HepG2 (cell line): ENCODE measurements around the gene LENEP. TPM values are rescaled to one million over a fixed set of nuclear protein-coding genes. Genes with fewer than 3 reads are reported as not detected.

Experiments
- CCAR2 ChIP-seq: fragments of 200-400 bp; formaldehyde crosslinking; optimal IDR thresholded peaks from 2 replicates; pipeline ENCODE3; 2018; ENCODE audit warnings: low read depth, mild to moderate bottlenecking, low read length, moderate library complexity
- DPF2 ChIP-seq: sonication (generic); formaldehyde crosslinking; IDR thresholded peaks from 2 replicates; pipeline ENCODE4 v1.4.0; 2020; ENCODE audit warnings: mild to moderate bottlenecking, low read depth, missing genetic modification reagents, borderline replicate concordance
- ETV5 ChIP-seq: IDR thresholded peaks from 2 replicates; pipeline ENCODE4 v1.6.1; 2018; ENCODE audit warnings: missing biosample characterization, missing genetic modification reagents, inconsistent platforms, borderline replicate concordance
- ETV6 ChIP-seq: sonication (generic); formaldehyde crosslinking; conservative IDR thresholded peaks from 2 replicates; pipeline ENCODE4 v1.4.0; 2020; ENCODE audit warnings: missing genetic modification reagents
- GZF1 ChIP-seq: sonication (generic); formaldehyde crosslinking; IDR thresholded peaks from 2 replicates; pipeline ENCODE4 v1.5.1; 2020; ENCODE audit warnings: mild to moderate bottlenecking, missing genetic modification reagents
- MYNN ChIP-seq: sonication (generic); formaldehyde crosslinking; IDR thresholded peaks from 2 replicates; pipeline ENCODE4 v1.4.0; 2020; ENCODE audit warnings: mild to moderate bottlenecking, low read depth, missing genetic modification reagents
- NFIC ChIP-seq: IDR thresholded peaks from 2 replicates; pipeline ENCODE4 v1.6.1; 2012; ENCODE audit warnings: mild to moderate bottlenecking, low read length, inconsistent platforms
- NFYB ChIP-seq: sonication (generic); formaldehyde crosslinking; IDR thresholded peaks from 2 replicates; pipeline ENCODE4 v1.4.0; 2020; ENCODE audit warnings: missing genetic modification reagents
- NONO ChIP-seq, 2 experiments: fragments of 450-650 bp in 1 of 2; sonication (generic) in 1 of 2; formaldehyde crosslinking in 1 of 2; IDR thresholded peaks in 1 of 2; conservative IDR thresholded peaks in 1 of 2; 2 replicates each; pipeline versions ENCODE4 v1.6.1 to v1.8.0; 2017 to 2022; ENCODE audit warnings: mild to moderate bottlenecking in 1 of 2, missing genetic modification reagents in 1 of 2, moderate library complexity in 1 of 2
- RAD21 ChIP-seq: fragments of 450-650 bp; formaldehyde crosslinking; IDR thresholded peaks from 2 replicates; pipeline ENCODE4 v1.5.0; 2020; ENCODE audit warnings: mild to moderate bottlenecking
- ZC3H13 ChIP-seq: sonication (generic); formaldehyde crosslinking; IDR thresholded peaks from 2 replicates; pipeline ENCODE4 v1.8.1; 2023; ENCODE audit warnings: mild to moderate bottlenecking, missing genetic modification reagents, moderate library complexity
- ZFP36 ChIP-seq: fragments of 150-350 bp; IDR thresholded peaks from 2 replicates; pipeline ENCODE4 v1.6.1; 2018; ENCODE audit warnings: borderline replicate concordance, low read length, low read depth; ENCODE audit not compliant: partially characterized antibody
- ZKSCAN8 ChIP-seq: IDR thresholded peaks from 2 replicates; pipeline ENCODE4 v1.6.1; 2016; ENCODE audit warnings: borderline replicate concordance, missing genetic modification reagents, missing compliant biosample characterization
- ZNF331 ChIP-seq: sonication (generic); formaldehyde crosslinking; IDR thresholded peaks from 2 replicates; pipeline ENCODE4 v1.4.0; 2020; ENCODE audit warnings: missing genetic modification reagents
- ZNF543 ChIP-seq: sonication (generic); formaldehyde crosslinking; IDR thresholded peaks from 2 replicates; pipeline ENCODE4 v1.4.0; 2020; ENCODE audit warnings: mild to moderate bottlenecking, missing genetic modification reagents
- ZNF619 ChIP-seq: sonication (generic); formaldehyde crosslinking; IDR thresholded peaks from 2 replicates; pipeline ENCODE4 v1.4.0; 2020; ENCODE audit warnings: mild to moderate bottlenecking, missing genetic modification reagents
- ZNF816 ChIP-seq: sonication (generic); formaldehyde crosslinking; IDR thresholded peaks from 2 replicates; pipeline ENCODE4 v1.8.0; 2022; ENCODE audit warnings: missing genetic modification reagents, mild to moderate bottlenecking, borderline replicate concordance
- ZSCAN25 ChIP-seq: sonication (generic); formaldehyde crosslinking; IDR thresholded peaks from 2 replicates; pipeline ENCODE4 v1.8.0; 2022; ENCODE audit warnings: mild to moderate bottlenecking, missing genetic modification reagents
- polyA plus RNA-seq, 8 experiments: library from polyadenylated mRNA; depleted of rRNA in 3 of 8; stranded (reverse) in 7 of 8; unstranded in 1 of 8; fragments of >200 nt; fragmentation: Illumina TruSeq in 4 of 8; extraction: Trizol in 4 of 8; gene quantifications; 2 replicates each; pipeline versions ENCODE4 v1.2.1 to v1.2.3, GENCODE V29; 2011 to 2016; ENCODE audit warnings: low read depth in 4 of 8, missing spikeins in 1 of 8, mixed read lengths in 1 of 8; ENCODE audit not compliant: insufficient read depth in 1 of 8
- total RNA-seq, 5 experiments: library from RNA; depleted of rRNA; stranded (reverse); fragments of >200 nt; fragmentation: Illumina TruSeq; extraction: Trizol; gene quantifications; 2 replicates each; pipeline ENCODE4 v1.2.3, GENCODE V29; 2016; ENCODE audit warnings: low read depth in 1 of 5
- TF ChIP-seq, protein P1 (sequence below): sonication (generic); formaldehyde crosslinking; IDR thresholded peaks from 2 replicates; pipeline ENCODE4 v1.4.0; 2020; ENCODE audit warnings: mild to moderate bottlenecking, low read depth, missing genetic modification reagents
- TF ChIP-seq, protein P2 (sequence below): sonication (generic); formaldehyde crosslinking; IDR thresholded peaks from 2 replicates; pipeline ENCODE4 v1.5.1; 2020; ENCODE audit warnings: mild to moderate bottlenecking, missing genetic modification reagents, borderline replicate concordance
- TF ChIP-seq, protein P3 (sequence below): sonication (generic); formaldehyde crosslinking; IDR thresholded peaks from 2 replicates; pipeline ENCODE4 v1.9.0; 2021; ENCODE audit warnings: missing genetic modification reagents, borderline replicate concordance

The LENEP gene
- total and polyA plus RNA-seq, 2 of the 13 experiments (the other 11 are each of a cell fraction or from before 2014, with no cell fraction given): 0.29 TPM; not detected in 1

DNA sequence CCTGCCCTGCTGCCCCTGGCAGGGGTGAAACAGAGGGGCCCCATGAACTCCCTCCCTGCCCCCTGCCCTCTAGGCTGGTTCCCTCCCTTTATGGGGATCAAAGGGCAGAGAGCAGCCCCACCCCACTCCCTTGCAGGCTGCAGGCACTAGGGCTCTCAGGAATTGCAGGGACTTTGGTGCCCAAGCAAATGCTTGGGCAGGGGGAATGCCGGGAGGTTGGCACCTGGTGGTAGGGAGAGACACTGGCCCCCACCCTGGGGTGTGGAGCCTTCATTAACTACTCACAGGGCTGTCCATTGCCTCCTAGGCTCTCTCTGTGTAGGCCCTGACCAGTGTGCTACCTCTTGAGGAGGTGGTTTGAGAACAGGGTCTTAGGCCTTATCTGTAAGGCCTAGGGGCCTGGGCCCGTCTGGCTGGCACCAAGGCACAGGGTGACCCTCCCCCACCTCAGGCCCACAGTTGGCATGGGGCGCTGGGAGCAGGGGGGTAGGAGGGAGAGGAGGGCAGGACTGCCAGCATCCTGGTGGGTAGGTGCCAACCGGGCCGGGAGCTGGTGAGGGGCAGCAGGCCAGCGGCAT is 14.0 kb downstream of the LENEP start (continued):
- TF ChIP-seq, protein P1, sequence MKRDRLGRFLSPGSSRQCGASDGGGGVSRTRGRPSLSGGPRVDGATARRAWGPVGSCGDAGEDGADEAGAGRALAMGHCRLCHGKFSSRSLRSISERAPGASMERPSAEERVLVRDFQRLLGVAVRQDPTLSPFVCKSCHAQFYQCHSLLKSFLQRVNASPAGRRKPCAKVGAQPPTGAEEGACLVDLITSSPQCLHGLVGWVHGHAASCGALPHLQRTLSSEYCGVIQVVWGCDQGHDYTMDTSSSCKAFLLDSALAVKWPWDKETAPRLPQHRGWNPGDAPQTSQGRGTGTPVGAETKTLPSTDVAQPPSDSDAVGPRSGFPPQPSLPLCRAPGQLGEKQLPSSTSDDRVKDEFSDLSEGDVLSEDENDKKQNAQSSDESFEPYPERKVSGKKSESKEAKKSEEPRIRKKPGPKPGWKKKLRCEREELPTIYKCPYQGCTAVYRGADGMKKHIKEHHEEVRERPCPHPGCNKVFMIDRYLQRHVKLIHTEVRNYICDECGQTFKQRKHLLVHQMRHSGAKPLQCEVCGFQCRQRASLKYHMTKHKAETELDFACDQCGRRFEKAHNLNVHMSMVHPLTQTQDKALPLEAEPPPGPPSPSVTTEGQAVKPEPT (CRISPR knock-in tag): peak; percentile 43; the same call in 1 of the 2 replicates
- TF ChIP-seq GZF1 (CRISPR knock-in tag) (no peak), ZFP36 (no peak), CCAR2 (no peak), ZNF331 (CRISPR knock-in tag) (no peak), ZSCAN25 (CRISPR knock-in tag) (peak; percentile 98), NFIC (no peak), ZC3H13 (CRISPR knock-in tag) (no peak), ZNF543 (CRISPR knock-in tag) (no peak), ZKSCAN8 (CRISPR knock-in tag) (no peak), ETV5 (CRISPR knock-in tag) (no peak), ZNF619 (CRISPR knock-in tag) (no peak), MYNN (CRISPR knock-in tag) (no peak), ETV6 (CRISPR knock-in tag) (no peak), DPF2 (CRISPR knock-in tag) (no peak), NONO (IDR thresholded peaks at IDR 0.05) (no peak), NONO (CRISPR knock-in tag; conservative IDR thresholded peaks at IDR 0.05) (peak; percentile 49; the same call in 1 of the 2 replicates), NFYB (no peak), ZNF816 (no peak), RAD21 (CRISPR knock-in tag) (no peak)
- TF ChIP-seq, protein P2, sequence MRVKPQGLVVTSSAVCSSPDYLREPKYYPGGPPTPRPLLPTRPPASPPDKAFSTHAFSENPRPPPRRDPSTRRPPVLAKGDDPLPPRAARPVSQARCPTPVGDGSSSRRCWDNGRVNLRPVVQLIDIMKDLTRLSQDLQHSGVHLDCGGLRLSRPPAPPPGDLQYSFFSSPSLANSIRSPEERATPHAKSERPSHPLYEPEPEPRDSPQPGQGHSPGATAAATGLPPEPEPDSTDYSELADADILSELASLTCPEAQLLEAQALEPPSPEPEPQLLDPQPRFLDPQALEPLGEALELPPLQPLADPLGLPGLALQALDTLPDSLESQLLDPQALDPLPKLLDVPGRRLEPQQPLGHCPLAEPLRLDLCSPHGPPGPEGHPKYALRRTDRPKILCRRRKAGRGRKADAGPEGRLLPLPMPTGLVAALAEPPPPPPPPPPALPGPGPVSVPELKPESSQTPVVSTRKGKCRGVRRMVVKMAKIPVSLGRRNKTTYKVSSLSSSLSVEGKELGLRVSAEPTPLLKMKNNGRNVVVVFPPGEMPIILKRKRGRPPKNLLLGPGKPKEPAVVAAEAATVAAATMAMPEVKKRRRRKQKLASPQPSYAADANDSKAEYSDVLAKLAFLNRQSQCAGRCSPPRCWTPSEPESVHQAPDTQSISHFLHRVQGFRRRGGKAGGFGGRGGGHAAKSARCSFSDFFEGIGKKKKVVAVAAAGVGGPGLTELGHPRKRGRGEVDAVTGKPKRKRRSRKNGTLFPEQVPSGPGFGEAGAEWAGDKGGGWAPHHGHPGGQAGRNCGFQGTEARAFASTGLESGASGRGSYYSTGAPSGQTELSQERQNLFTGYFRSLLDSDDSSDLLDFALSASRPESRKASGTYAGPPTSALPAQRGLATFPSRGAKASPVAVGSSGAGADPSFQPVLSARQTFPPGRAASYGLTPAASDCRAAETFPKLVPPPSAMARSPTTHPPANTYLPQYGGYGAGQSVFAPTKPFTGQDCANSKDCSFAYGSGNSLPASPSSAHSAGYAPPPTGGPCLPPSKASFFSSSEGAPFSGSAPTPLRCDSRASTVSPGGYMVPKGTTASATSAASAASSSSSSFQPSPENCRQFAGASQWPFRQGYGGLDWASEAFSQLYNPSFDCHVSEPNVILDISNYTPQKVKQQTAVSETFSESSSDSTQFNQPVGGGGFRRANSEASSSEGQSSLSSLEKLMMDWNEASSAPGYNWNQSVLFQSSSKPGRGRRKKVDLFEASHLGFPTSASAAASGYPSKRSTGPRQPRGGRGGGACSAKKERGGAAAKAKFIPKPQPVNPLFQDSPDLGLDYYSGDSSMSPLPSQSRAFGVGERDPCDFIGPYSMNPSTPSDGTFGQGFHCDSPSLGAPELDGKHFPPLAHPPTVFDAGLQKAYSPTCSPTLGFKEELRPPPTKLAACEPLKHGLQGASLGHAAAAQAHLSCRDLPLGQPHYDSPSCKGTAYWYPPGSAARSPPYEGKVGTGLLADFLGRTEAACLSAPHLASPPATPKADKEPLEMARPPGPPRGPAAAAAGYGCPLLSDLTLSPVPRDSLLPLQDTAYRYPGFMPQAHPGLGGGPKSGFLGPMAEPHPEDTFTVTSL (CRISPR knock-in tag): no peak
- TF ChIP-seq, protein P3, sequence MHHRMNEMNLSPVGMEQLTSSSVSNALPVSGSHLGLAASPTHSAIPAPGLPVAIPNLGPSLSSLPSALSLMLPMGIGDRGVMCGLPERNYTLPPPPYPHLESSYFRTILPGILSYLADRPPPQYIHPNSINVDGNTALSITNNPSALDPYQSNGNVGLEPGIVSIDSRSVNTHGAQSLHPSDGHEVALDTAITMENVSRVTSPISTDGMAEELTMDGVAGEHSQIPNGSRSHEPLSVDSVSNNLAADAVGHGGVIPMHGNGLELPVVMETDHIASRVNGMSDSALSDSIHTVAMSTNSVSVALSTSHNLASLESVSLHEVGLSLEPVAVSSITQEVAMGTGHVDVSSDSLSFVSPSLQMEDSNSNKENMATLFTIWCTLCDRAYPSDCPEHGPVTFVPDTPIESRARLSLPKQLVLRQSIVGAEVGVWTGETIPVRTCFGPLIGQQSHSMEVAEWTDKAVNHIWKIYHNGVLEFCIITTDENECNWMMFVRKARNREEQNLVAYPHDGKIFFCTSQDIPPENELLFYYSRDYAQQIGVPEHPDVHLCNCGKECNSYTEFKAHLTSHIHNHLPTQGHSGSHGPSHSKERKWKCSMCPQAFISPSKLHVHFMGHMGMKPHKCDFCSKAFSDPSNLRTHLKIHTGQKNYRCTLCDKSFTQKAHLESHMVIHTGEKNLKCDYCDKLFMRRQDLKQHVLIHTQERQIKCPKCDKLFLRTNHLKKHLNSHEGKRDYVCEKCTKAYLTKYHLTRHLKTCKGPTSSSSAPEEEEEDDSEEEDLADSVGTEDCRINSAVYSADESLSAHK (CRISPR knock-in tag): no peak
